Sigmoid colon (tissue), 7 donors: ENCODE data around the gene ASPSCR1. TPM values are rescaled to one million over a fixed set of nuclear protein-coding genes. Genes with fewer than 3 reads are reported as not detected.

Experiments
- DNase-seq: peaks from one replicate; pipeline ENCODE4 v3.0.0-alpha.2; 2019
- H3K27ac ChIP-seq, 4 donors: fragments of 200-600 bp; sonication (generic); one replicate each; pipeline ENCODE4 v1.5.1; 2016 to 2019; ENCODE audit warnings: mild to moderate bottlenecking in 1 of 4
- H3K27me3 ChIP-seq, 3 donors: fragments of 200-600 bp; sonication (generic); one replicate each; pipeline ENCODE4 v1.5.1; 2019; ENCODE audit warnings: mild to moderate bottlenecking in 1 of 3
- H3K36me3 ChIP-seq, 4 donors: fragments of 200-600 bp; sonication (generic); one replicate each; pipeline ENCODE4 v1.5.1; 2016 to 2019
- H3K4me1 ChIP-seq, 4 donors: fragments of 200-600 bp; sonication (generic); one replicate each; pipeline ENCODE4 v1.5.1; 2017 to 2019
- H3K4me3 ChIP-seq, 4 donors: fragments of 200-600 bp; sonication (generic); one replicate each; pipeline ENCODE4 v1.5.1; 2017 to 2019; ENCODE audit warnings: mild to moderate bottlenecking in 2 of 4, moderate library complexity in 1 of 4
- H3K9me3 ChIP-seq, 4 donors: fragments of 200-600 bp in 3 of 4; sonication (generic) in 3 of 4; one replicate each; pipeline versions ENCODE4 v1.5.1 to v1.6.1; 2013 to 2019
- EP300 ChIP-seq, 4 donors: sonication (generic); formaldehyde crosslinking; IDR thresholded peaks; one replicate each; pipeline ENCODE4 v1.6.1; 2017; ENCODE audit warnings: antibody characterized with exemption in 4 of 4
- POLR2A ChIP-seq, 2 donors: fragments of 450-650 bp; IDR thresholded peaks; one replicate each; pipeline ENCODE4 v1.6.1; 2016; ENCODE audit warnings: antibody characterized with exemption in 2 of 2, mild to moderate bottlenecking in 2 of 2, moderate library complexity in 2 of 2
- POLR2AphosphoS5 ChIP-seq, 4 donors: sonication (generic); formaldehyde crosslinking; IDR thresholded peaks; one replicate each; pipeline ENCODE4 v1.6.1; 2017; ENCODE audit warnings: antibody characterized with exemption in 4 of 4
- WGBS, 2 donors: extraction: QIAGEN DNeasy Blood & Tissue Kit; methylation state at CpG; one replicate each; pipeline ENCODE4 v1.1.7; 2013; 5-methylcytosine and 5-hydroxymethylcytosine counted together
- intact Hi-C: fragments of 100-400 bp; cut with DNase I; formaldehyde crosslinking; loops from one replicate; pipeline ENCODE4 v1.15.1; 2023
- polyA plus RNA-seq, 3 donors: library from polyadenylated mRNA; stranded (reverse); fragments of 200-250 nt; gene quantifications; one replicate each; pipeline ENCODE4 v1.2.3, GENCODE V29; 2013
- total RNA-seq, 4 donors: library from RNA; depleted of rRNA; stranded (reverse); fragments of >200 nt; gene quantifications; one replicate each; pipeline ENCODE4 v1.1.0, GENCODE V29; 2016
- TF ChIP-seq, protein P1 (sequence below), 4 experiments: fragments of 450-650 bp in 3 of 4; fragments of 200-600 bp in 1 of 4; IDR thresholded peaks; one replicate each; pipeline ENCODE4 v1.5.1; 2016 to 2019; ENCODE audit warnings: antibody characterized with exemption in 4 of 4, mild to moderate bottlenecking in 3 of 4, moderate library complexity in 2 of 4
- donor health status: healthy with polysubstance abuse.
- donor health status: Bipolar disorder and iron deficiency.
- donor health status: healthy.

ASPSCR1 gene
- total and polyA plus RNA-seq, 7 donors = 9.3 to 35.9 (median 23.4) TPM

- no peak for TF ChIP-seq POLR2A (IDR thresholded peaks at IDR 0.05)
- TF ChIP-seq POLR2AphosphoS5 (IDR thresholded peaks at IDR 0.05) = peak in 1 of 4 donors; percentile 5
- TF ChIP-seq, protein P1, sequence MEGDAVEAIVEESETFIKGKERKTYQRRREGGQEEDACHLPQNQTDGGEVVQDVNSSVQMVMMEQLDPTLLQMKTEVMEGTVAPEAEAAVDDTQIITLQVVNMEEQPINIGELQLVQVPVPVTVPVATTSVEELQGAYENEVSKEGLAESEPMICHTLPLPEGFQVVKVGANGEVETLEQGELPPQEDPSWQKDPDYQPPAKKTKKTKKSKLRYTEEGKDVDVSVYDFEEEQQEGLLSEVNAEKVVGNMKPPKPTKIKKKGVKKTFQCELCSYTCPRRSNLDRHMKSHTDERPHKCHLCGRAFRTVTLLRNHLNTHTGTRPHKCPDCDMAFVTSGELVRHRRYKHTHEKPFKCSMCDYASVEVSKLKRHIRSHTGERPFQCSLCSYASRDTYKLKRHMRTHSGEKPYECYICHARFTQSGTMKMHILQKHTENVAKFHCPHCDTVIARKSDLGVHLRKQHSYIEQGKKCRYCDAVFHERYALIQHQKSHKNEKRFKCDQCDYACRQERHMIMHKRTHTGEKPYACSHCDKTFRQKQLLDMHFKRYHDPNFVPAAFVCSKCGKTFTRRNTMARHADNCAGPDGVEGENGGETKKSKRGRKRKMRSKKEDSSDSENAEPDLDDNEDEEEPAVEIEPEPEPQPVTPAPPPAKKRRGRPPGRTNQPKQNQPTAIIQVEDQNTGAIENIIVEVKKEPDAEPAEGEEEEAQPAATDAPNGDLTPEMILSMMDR (IDR thresholded peaks at IDR 0.05) = no peak
- Histone ChIP-seq H3K9me3 (no peaks in the 10 kb centered on the region), H3K36me3 (peaks cover 28 to 84% (median 36%) of the 10 kb centered on the region in 4 donors), H3K4me3 (no peak overlapping the region), H3K27me3 (no peaks in the 10 kb centered on the region), H3K4me1 (peaks cover 0 to 20% (median 16%) of the 10 kb centered on the region in 4 donors), H3K27ac (no peak overlapping the region)
- intact Hi-C loops = no loop called here
- 88% methylated on average over 14 of the region's 14 CpGs for WGBS, 2 donors
- DNase-seq = no peak
Measured at GRCh38 chr17:82060614-82061013, 83.2 kb downstream of the ASPSCR1 start.

- peak in 1 of 4 donors; percentile 9 for TF ChIP-seq POLR2AphosphoS5 (IDR thresholded peaks at IDR 0.05)
- no peak for TF ChIP-seq EP300 (IDR thresholded peaks at IDR 0.05)
- Histone ChIP-seq H3K27ac (no peak overlapping the region), H3K4me3 (no peak overlapping the region), H3K9me3 (no peaks in the 10 kb centered on the region), H3K27me3 (no peaks in the 10 kb centered on the region), H3K36me3 (peaks cover 27 to 78% (median 31%) of the 10 kb centered on the region in 4 donors), H3K4me1 (peaks cover 0 to 26% (median 22%) of the 10 kb centered on the region in 4 donors)
- 88 to 92% methylated on average over 34 of the region's 34 CpGs for WGBS, 2 donors
- intact Hi-C loops = no loop called here
- no peak for DNase-seq
Measured at GRCh38 chr17:82061047-82061925, 83.9 kb downstream of the ASPSCR1 start.

- intact Hi-C loops = no loop called here
- peaks cover 16 to 67% (median 24%) of the 10 kb centered on the region in 4 donors for H3K36me3 ChIP-seq
- H3K27me3 ChIP-seq = no peaks in the 10 kb centered on the region
- no peaks in the 10 kb centered on the region for H3K9me3 ChIP-seq
- TF ChIP-seq POLR2AphosphoS5 (IDR thresholded peaks at IDR 0.05) (no peak), EP300 (IDR thresholded peaks at IDR 0.05) (no peak), POLR2A (IDR thresholded peaks at IDR 0.05) (no peak)
- TF ChIP-seq, protein P1 (IDR thresholded peaks at IDR 0.05) = no peak
- 87 to 91% methylated on average over 24 of the region's 24 CpGs for WGBS, 2 donors
- H3K27ac ChIP-seq = no peak overlapping the region
- H3K4me1 ChIP-seq = peaks cover 0 to 30% (median 25%) of the 10 kb centered on the region in 4 donors
- DNase-seq = no peak
- H3K4me3 ChIP-seq = no peak overlapping the region
Measured at GRCh38 chr17:82062076-82062983, 84.9 kb downstream of the ASPSCR1 start.

GRCh38 chr17:82062984-82063368, 85.5 kb downstream of the ASPSCR1 start:
- Histone ChIP-seq H3K4me1 (peaks cover 0 to 30% (median 25%) of the 10 kb centered on the region in 4 donors), H3K4me3 (no peak overlapping the region), H3K36me3 (peaks cover 10 to 61% (median 21%) of the 10 kb centered on the region in 4 donors), H3K9me3 (no peaks in the 10 kb centered on the region), H3K27me3 (no peaks in the 10 kb centered on the region), H3K27ac (no peak overlapping the region)
- TF ChIP-seq POLR2AphosphoS5 (IDR thresholded peaks at IDR 0.05) = no peak
- TF ChIP-seq POLR2A (IDR thresholded peaks at IDR 0.05) = no peak
- TF ChIP-seq, protein P1 (IDR thresholded peaks at IDR 0.05) = no peak
- no peak for TF ChIP-seq EP300 (IDR thresholded peaks at IDR 0.05)
- WGBS, 2 donors = 93 to 96% methylated on average over 9 of the region's 9 CpGs
- intact Hi-C loops = no loop called here
- DNase-seq = no peak
